SIG-M5 treated with dmso at 0.1 percent for 504 hours (cell line): Measurements from ENCODE around the gene TTC33.
"Not testable (repeated sequence)": the region's sequence is repeated elsewhere in the genome, so short reads cannot be mapped to it uniquely, and the experiment has no call there.

ENCODE experiments used
- DNase-seq: peaks from one replicate; lab custom pipeline; 2025; ENCODE audit not compliant: unreplicated experiment; lab: John Stamatoyannopoulos, UW

The TTC33 gene, protein sequence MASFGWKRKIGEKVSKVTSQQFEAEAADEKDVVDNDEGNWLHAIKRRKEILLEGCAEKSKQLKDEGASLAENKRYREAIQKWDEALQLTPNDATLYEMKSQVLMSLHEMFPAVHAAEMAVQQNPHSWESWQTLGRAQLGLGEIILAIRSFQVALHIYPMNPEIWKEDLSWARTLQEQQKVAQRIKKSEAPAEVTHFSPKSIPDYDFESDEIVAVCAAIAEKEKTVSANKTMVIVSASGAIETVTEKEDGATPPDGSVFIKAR

DNA sequence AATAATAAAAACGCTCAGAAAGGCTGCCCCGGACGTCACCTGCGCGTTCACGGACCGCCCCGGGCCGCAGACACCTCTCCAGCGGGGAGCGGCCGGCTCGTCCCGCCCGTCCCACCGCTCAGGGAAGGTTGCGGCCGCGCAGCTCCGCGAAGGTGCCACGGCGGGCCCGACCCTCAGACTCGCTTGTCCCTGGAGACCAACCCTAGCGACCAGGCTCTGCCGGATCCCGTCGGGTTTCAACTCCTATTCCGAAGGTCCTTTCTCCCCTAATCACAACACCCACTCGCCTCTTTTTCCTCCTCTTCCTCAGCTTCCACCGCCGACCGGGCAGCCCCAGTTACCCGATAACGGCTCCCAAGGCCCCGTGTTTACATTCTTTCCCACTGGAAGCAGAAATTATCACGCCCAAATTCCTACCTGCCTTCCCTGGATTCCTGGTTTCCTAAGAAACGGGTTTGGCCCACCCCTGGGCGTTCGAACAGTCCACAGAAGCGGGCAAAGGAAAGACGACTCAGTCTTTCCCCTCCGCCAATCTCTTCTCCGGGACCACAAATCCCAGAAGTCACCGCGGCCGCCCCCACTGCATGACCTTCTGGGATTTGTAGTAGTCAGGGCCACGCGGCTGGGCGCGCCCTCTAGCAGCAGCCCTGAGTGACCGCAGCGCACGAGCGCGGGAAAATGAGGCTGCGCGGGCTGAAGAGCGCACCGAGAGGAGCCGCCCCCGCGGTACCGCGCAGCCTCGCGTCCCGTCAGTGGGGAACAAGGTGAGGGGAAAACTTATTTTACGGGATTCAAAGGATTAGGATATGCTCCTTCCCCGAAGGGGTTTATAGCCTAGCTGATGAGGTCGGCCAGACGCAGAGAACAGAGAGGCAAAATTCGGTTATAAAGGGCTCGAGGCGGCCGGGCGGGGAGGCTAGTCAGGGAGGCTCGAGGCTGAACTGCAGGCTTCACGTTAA is at the start of gene TTC33:
Gene TTC33, minus strand, starts transcription at position 555 of the 959 bp plus-strand sequence. CDS start 8,943 bp downstream, outside the sequence.
- peak; percentile 95 for DNase-seq

DNA sequence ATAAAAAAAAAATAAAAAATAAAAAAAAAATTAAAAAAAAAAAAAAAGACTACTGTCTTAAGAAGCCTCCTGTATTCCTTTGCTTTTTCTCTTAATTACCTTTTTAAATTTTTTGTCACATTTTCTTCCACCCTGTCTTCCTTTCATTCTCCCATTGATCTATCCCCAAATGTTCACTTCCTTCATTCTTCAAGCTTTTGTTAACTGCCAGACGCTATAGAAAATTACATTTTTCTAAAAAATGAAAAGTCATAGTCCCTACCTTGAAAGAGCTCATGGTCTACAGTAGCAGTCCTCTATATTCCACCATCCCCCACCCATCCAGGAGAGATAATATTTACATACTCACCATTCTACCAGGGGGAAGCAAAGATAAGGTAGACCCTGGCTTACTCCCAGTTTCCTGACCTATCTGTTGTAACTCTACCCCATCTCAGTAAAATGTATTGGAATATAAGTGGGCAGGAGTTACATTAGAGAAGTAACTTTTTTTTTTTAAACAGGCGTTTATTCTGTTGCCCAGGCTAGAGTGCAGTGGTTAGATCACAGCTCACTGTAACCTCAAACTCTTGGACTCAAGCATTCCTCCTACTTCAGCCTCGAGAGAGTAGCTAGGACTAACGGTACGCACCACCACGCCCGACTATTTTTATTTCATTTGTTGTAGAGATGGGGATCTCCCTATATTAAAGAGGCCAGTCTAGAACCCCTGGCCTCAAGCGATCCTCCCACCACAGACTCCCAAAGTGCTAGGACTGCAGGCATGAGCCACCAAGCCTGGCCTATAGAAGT is 46.2 kb upstream of the TTC33 start:
- no peak for DNase-seq

DNA sequence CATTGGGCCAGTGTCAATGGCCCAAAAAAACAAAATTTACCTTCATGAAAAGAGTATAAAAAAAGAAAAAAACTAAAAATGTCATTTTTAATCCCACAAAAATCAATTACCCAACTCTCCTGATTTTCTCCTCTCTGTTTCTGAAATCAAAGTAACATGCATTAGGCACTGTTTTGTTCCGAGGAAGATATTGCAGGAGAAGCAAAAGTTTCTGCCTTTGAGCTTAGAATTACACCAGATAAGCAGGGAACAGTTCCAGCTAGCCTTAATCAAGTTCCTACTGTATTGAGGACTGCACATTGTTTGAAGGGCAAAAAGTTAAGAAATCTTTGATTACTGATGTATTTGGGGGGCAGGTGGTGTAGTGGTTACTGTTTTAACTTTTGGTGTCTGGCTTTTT is 43.5 kb upstream of the TTC33 start:
- DNase-seq = no peak

DNA sequence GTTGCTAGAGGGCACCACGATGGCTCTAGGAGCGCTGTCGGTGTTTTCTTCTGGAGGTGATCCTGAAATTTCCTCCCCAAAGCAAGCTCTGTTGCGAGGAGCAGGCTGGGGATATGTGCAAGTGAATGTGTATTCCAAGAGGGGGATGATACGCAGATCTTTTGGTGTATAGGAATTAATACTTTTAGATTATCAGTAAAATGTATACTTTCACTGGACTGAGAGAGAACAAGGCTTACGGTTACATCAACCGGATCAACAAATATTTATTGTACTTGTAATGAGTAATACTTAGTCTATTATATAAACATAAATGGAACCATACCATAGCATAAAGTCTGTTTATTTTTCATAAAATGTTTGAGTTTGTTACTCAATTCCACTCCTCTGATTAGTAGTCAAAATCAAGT is 43.0 kb upstream of the TTC33 start:
- DNase-seq = no peak

DNA sequence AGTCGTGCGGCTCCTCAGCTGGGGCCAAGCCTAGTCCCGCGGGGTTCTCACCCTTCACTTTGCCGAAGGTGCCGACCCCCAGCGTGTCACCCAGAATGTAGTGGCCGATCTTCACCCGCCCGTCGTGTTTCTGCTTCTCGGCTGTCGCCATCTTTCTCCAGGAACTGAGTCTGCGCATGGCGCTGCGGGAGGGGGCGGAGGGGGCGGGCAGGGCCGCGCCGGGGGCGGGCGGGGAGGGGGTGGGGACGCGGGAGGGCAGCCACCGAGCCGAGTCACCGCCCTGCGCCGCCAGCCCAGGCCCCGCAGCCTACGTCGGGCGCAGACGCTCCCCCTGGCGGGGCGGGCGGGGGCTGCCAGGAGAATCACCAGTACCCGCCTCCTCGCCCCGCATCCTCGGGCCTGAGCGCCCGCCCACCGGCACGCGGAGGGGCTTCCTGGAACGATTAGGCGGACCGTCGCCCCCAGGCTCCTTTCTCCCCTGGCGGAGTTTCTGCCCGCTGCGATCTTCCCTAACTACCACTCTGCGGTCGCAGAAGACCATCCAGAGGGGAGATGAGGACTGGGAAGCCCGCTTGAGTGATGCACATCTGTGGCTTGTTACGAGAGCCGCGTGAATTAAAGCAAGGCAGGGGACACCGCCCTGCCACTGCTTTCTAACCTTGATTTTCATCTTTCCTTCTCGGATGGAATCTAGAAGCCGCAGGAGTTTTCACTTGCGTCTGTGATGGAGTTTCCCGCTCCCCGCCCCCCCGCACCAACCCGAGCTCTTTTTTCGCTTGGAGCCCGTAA is 42.4 kb upstream of the TTC33 start, which contains the start of gene PRKAA1:
Gene PRKAA1, minus strand, starts transcription at position 363 of the 789 bp plus-strand sequence. Its CDS starts 185 bp downstream, at position 178.
- DNase-seq = peak; percentile 87

DNA sequence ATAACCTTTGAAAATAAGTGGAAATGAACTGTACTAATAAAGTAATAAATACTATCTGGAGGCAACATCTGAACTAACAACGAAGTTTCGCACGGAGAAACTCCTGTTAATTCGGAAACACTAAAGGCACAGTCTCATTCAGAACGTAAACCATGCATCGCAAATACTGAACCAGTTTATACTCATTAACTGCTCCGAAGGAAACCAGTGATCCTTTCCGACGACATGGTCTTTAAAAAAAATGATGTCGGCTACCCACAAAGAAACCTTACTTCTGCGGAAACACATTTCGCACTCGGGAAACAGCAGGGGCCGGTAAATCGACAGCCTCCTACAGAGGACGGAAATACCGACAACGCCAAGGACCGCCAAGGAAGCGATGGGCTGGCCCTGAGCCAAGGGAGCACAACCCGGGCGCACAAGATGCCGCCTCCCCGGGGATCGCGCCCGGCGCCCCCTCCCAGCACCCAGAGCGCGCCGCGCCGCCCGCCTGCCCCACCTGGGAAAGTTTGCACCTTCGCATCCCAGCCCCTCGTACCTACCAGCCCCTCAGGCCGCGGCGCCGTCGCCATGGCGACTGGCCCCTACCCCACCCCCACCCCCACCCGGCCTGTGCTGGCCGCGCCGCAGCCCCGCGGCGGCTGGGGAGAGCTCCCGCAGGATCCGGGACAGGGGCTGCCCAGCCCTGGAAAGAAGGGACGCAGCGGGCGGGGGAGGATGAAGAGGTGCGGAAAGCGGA is 41.7 kb upstream of the TTC33 start:
- peak; percentile 66 for DNase-seq

DNA sequence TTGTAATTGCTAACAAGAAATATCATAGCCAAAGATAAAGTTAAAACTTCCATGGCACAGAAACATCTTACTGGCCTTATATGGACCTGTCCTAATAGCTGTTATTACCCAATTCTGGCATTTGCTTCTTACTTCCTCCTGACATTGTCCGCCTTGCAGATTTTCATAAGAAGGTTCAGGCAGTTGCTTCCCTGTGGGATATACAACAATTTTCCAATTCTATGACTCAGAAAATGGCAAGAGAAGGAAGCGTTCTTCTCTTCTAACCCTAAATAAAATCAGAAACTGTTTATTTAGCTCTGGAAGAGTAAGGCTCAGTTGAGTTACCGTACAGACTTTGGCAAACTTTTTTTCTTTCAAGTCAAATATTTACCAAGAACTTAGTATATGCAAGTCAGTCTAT is 40.7 kb upstream of the TTC33 start:
- DNase-seq = peak; percentile 68

DNA sequence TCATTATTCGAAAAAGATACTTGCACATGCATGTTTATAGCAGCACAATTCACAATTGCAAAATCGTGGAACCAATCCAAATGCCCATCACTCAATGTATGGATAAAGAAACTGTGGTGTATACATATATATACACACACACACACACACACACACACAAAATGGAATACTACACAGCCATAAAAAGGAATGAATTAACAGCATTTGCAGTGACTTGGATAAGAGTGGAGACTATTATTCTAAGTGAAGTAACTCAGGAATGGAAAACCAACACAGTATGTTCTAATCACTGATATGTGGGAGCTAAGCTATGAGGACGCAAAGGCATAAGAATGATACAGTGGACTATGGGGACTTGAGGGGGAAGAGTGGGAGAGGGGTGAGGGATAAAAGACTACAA is 39.1 kb upstream of the TTC33 start:
- DNase-seq = not testable (repeated sequence)

DNA sequence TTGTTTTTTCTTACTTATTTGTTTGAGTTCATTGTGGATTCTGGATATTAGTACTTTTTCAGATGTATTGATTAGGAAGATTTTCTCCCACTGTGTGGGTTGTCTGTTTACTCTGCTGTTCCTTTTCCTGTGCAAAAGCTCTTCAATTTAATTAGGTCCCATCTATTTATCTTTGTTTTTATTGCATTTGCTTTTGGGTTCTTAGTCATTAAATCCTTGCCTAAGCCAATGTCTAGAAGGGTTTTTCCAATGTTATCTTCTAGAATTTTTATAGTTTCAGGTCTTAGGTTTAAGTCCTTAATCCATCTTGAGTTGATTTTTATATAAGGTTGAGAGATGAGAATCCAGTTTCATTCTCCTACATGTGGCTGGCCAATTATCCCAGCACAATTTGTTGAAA is 38.6 kb upstream of the TTC33 start:
- DNase-seq = not testable (repeated sequence)

DNA sequence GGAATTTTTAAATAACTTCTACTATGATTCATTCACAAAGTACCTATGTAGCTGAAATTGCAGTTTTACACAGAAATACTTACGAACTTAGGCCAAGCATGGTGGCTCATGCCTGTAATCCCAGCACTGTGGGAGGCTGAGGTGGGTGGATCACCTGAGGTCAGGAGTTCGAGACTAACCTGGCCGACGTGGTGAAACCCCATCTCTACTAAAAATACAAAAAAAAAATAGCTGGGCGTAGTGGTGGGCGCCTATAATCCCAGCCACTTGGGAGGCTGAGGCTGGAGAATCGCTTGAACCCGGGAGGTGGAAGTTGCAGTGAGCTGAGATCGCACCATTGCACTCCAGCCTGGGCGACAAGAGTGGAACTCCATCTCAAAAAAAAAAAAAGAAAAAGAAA is 36.9 kb upstream of the TTC33 start:
- not testable (repeated sequence) for DNase-seq

DNA sequence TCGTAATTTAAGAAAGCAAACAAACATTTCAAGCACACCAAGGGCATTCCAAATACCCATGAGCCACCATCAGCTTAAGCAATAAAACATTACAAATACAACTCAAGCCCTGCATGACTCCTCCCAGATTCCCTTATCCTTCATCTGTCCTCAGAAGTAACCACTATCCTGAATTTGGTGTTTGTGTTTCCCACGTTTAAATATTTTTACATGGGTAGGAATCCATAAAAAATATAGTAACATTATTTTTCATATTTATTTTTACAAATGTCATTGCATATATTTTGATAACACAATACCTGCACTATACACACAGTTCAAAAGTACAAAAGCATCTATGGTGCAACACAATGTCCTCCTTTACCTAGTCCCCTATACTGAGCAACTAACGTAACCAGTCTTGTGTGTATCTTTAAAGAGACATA is 36.0 kb upstream of the TTC33 start:
- no peak for DNase-seq

DNA sequence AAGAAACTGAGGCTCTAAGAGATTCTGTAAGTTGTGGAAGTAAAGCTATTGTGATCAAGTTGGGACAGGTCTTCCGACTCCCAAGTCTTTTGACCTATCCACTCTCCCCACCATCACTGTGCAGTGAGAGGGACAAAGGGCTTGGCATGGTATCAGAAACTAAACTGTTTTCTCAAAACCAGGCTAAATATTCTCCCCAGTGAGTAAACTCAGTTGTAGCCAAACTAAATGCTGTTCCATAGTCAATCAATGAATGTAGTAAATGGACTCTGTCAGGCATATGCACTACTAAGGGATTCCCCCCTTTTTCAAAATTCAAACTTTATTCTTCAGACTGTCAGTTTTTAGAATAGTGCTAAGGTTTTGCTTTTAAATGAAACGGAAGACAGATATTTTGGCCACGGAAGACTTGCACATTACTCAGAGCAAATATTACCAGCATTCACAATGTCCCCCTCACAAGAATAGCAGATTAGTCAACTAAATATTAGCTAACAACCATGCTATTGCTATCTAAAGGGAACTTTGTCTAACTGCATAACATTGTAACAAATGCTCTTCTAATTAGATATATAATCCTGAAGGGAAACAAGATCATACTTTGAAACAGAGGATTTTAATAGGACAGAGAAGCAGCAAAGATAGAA is 35.3 kb upstream of the TTC33 start:
- no peak for DNase-seq

DNA sequence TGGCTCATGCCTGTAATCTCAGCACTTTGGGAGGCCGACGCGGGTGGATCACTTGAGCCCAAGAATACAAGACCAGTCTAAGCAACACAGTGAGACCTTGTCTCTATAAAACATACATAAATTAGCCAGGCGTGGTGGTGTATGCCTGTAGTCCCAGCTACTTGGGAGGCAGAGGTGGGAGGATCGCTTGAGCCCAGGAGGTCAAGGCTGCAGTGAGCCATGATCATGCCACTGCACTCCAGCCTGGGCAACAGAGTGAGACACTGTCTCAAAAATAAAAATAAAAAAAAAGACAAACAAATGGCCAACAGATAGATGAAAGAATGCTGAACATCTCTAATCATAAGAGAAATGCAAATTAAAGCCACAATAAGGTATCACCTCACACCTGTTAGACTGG is 33.2 kb upstream of the TTC33 start:
- DNase-seq = not testable (repeated sequence)

DNA sequence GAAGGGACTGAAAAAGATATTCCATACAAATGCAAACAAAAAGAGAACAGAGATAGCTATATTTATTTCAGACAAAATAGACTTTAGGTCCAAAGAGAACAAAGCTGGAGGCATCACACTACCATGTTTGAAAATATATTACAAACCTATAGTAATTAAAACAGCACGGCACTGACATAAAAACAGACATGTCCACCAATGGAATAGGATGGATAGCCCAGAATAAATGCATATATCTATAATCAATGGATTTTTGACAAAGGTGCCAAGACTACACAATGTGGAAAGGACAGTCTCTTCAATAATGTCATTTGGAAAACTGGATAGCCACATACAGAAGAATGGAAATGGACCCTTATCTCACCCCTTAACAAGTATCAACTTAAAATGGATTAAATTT is 32.2 kb upstream of the TTC33 start:
- no peak for DNase-seq

DNA sequence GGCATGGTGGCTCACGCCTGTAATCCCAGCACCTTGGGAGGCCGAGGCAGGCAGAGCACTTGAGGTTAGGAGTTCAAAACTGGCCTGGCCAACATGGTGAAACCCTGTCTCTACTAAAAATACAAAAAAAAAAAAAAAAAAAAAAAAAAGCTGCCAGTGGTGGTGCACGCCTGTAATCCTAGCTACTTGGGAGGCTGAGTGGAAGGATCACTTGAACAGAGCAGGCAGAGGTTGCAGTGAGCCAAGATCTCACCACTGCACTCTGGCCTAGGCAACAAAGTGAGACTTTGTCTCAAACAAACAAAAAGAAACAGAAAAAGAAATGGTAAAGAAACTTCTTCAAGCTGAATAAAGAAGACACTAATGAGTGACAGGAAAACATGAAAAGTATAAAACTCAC is 30.9 kb upstream of the TTC33 start:
- DNase-seq = not testable (repeated sequence)

DNA sequence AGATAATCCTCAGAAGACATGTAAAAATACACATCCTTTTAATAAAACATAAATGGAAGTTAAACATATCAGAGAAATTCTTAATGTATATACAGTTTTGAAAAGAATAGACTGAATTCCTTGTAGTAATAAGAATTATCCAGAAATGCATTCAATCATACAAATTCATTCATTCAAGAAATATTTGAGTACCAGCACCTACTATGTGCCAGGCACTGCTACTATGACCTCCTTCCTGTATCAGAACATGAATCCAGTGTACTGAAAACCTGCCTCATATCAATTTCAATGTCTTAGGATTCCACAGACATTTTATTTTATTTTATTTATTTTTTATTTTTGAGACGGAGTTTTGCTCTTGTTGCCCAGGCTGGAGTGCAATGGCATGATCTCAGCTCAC is 29.2 kb upstream of the TTC33 start:
- no peak for DNase-seq

DNA sequence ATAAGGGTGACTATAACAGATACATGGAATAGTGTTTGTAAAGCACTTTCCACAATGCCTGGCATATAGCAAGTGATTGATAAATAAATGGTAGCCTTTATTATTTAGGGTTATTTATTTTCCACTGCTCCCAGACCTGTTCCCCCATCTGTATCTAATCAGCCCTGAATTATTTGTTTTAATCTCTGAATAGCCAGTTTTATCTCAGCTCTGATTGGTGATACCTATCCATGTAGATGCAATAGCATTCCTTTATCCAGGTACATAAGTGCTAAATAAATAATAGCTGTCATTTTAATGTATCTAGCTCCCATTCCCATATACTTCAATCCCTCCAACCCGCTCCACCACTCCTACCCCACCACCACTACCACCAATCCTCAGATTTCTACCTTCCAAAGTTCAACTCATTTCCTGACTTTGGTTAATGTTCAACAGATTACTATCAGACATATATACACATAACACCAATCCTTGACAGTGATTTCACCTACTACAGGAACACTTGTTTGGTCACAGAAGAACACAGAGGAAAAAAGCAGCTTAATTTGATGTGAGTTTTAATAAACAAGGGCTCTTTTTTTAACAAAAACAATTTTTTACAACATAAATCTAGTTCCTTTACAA is 28.4 kb upstream of the TTC33 start:
- no peak for DNase-seq

DNA sequence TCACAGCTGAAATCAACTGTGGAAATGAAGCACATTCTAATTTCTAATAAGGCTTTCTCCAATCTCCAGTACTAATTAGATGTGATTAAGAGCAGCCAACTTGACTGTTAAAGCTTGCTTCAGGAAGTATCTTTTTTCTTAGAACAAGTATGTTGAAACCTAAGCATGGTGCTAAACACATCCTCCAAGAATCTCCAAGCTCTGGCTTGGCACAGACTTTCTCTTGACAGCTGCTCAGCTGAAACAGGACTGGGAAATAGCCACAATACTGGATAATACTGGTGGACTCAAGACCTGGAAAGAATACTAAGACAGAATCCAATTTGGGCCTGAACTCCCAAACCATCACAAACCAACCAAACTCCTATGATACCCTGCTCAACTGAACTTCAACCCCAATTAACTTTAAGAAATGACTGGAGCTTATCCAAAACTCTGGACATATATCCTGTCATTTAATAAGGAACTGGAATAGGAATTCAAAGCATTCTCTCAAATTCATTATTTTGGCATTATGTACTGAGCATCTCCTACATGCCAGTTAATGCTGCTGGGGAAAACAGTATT is 26.2 kb upstream of the TTC33 start:
- no peak for DNase-seq
